ENCODE data around the gene TRIM45.
"Not testable (repeated sequence)": the region's sequence is repeated elsewhere in the genome, so short reads cannot be mapped to it uniquely, and the experiment has no call there.

TRIM45 gene, protein sequence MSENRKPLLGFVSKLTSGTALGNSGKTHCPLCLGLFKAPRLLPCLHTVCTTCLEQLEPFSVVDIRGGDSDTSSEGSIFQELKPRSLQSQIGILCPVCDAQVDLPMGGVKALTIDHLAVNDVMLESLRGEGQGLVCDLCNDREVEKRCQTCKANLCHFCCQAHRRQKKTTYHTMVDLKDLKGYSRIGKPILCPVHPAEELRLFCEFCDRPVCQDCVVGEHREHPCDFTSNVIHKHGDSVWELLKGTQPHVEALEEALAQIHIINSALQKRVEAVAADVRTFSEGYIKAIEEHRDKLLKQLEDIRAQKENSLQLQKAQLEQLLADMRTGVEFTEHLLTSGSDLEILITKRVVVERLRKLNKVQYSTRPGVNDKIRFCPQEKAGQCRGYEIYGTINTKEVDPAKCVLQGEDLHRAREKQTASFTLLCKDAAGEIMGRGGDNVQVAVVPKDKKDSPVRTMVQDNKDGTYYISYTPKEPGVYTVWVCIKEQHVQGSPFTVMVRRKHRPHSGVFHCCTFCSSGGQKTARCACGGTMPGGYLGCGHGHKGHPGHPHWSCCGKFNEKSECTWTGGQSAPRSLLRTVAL

DNA sequence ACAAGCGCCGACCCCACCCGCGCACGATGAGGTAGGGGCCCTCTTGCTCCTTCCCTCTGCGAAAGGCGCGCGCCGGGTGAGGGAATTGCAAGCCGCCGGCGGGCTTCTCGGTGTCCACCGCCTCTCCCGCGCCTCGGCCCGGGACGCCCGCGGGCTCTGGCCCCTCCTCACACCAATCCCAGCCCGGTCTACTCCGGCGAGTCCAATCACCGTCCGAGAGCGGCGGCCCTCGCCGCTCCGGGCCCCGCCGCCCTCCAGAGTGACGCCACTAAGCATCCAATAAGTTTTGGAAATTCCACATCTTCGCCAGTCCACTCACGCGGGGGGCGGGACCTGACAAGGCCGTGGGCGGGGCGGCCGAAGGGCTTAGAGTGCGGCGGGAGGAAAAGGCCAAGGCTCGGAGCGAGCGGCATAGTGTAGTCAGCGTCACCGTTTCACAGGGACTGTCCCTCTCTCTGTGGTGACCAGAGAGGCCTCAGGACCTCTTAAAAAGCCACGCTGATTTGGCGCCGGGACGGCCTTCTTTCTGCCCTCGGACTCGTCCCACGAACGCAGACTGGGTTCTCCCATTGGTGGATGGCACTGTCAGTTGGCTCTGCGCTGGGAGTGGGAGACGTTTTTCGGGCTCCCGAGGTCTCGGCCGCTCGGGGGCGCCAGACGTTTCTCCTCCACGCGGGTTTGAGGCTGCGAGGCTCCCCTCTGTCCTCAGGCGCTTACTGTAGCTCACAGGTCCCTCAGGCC lies at the start of gene TRIM45:
TRIM45 (minus strand) TSS at position 161 of the 741 bp plus-strand sequence. CDS start 548 bp downstream, outside the sequence.
- peak; percentile 78 for DNase-seq

DNA sequence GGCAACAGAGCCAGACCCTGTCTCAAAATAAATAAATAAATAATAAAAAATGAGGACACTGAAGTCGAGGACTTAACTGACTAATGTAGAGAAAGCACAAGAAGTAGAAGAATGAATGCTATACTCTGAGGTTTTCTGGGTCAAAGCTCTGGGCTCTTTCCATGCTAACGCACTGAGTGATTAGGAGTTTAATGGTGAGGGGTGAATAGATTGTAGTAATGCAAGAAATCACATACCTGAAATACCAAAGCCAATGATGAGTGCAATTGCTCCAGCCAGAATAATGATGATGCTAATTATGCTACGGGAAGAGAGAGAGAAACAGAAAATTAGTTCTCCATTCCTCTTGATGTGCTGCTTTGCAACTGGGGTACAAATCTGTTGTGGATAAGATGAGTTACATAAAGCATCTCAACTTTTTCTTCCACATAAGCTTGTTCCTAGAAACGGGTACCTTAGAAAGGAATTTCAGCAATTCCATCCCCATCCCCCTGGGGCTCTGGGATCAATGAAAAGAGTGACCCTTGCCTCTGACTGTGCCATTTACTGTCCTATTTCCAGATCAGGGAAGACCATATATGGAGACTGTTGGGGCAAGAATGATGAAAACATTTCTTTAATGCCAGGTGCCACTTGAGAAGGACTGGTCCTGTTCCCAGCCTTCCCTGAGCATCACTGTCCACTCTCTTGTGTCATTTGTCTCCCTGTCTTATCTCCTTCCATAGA lies 48.5 kb upstream of the TRIM45 start:
- DNase-seq = no peak

DNA sequence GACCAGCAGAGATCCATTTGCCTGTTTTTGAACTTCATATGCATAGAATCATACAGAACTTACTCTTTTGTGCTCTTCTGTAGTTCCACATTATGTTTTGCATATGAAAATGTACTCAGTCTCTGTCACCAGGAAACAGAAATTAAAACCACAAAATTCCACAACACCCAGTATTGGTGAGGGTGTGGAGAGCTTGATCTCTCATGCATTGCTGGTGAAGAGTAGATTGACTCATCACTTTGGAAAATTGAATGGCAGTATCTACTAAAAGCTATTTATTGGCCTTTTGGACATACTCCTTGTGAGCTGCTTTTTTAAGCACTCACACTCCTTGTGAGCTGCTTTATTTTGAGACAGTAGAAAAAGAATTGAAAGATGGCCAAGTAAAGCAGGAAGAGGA lies 45.9 kb upstream of the TRIM45 start:
- DNase-seq = no peak

DNA sequence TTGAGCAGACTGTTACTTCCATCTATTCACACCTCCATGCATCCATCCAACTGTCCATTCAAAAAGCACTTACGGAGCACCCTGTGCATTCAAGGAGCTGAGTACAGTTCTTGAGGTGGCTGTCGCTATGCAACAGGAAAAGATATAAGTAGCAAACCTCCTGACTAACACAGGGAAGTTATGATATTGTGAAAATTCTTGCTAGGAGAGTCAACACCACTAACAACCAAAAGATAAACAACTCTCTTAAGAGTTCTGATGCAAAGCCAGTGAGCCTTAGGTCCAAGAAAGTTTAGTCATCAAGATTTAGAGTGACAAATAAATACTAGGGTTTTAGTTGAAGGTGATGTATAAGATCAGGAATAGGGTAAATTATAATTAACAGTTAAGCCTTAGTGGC lies 44.5 kb upstream of the TRIM45 start:
- DNase-seq = no peak

DNA sequence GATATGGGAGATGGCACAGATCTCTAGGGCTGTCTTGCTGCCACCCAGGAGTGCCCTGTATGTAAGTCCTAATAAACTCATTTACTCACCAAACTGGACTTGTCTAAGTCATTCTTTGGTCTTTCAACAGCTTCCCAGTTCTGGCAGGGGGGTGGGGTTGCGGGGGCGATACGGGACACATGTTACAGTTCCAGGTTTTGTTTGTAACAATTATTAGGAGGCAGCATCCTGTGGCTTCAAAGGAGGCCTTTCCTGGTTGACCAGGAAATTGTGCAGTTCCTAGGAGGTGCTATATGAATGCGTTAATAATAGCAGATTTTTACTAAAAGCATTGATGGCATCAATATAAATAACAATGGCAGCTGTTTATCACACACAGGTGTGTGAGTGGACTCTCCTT lies 42.7 kb upstream of the TRIM45 start:
- DNase-seq = no peak

DNA sequence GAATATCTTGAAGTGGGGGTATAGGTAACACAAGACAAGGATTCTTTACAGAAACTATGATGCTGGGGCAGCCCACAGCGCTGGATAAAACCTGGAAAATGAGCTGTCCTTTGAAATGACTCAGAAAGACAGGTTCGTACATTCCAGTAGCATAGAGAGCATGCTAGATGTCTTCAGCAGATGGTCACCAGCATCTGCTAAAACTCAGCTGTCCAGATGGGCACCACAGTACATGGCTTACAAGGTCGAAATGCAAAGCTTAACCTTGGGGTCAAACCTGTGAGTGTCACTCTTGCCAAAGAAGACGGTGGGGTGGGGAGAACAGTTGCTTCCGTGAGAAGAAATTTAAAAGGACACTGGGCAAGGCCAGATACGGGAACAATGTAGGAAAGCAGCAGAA lies 41.3 kb upstream of the TRIM45 start:
- DNase-seq = no peak

DNA sequence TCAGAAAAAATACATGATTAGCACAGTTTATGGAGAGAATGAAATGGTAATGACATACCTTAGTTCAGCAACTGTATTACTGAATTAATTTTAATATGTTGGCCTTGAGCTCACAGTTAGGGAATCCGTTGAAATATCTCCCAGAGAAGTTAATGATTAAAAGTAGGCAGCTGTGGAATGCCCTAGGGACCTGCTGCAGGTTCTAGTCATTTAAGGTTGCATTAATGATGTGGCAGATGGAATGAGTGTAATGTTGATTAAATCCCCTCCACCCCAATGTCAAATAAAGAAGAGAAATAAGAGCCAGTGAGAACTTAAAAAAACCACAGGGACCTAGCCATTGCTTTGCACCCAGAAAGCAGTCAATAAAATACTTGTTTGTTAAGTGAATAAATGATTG lies 40.3 kb upstream of the TRIM45 start:
- no peak for DNase-seq

DNA sequence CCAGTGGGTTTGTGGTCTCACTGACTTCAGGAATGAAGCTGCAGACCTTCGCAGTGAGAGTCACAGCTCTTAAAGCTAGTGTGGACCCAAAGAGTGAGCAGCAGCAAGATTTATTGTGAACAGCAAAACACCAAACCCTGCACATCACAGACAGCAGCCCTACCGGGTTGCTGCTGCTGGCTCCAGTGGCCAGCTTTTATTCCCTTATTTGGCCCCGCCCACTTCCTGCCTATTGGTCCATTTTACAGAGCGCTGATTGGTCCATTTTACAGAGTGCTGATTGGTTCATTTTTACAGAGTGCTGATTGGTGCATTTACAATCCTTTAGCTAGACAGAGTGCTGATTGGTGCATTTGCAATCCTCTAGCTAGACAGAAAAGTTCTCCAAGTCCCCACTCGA lies 29.8 kb upstream of the TRIM45 start:
- not testable (repeated sequence) for DNase-seq

DNA sequence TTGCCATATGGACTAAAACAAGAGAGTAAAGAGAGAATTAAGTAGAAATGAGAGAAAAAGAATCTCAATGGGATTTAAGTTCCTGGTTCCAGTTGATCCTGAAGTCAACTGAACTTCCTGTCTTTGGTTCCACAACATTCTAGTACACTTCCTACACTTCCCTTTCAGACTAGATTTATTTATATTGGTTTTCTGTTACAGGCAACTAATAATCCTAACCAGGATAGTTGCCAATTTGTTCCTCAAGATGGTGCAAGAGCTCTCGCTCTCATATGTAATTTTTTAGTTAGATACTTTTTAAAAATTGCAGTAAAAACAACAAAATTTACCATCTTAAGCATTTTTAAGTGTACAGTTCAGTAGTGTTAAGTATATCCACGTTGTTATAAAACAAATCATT lies 28.8 kb upstream of the TRIM45 start:
- DNase-seq = no peak

DNA sequence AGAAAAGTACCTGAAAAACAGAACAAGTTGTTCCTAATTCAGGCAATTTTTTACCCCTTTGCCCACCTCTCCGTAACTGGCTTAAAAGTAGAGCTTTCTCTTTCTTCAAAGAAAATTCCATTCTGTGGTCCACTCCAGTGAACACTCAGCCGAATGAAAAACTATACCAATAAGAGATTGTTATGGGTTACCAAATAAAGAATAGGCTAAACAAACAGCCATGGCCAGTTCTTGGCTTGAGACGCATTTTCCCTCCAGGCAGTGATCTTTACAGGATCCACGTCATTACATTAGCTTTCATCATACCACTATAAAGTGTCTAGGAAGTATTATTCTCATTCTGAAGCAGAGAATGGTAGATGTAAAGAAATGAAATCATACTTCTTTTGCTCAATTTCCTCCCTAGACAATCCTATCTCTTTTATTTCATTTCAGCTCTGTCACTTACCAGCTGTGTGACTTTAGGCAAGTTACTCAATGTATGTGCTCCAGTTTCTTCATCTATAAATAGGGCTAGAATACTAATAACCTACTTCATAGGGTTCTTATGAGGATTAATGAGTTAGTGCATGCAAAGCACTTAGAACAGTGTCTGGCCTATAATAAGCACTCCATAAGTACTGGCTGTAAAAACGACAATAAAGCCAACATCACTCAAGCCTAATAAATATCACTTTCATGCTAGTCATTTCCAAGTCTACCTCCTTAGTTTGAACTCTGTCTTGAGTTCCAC lies 26.5 kb upstream of the TRIM45 start:
- no peak for DNase-seq

DNA sequence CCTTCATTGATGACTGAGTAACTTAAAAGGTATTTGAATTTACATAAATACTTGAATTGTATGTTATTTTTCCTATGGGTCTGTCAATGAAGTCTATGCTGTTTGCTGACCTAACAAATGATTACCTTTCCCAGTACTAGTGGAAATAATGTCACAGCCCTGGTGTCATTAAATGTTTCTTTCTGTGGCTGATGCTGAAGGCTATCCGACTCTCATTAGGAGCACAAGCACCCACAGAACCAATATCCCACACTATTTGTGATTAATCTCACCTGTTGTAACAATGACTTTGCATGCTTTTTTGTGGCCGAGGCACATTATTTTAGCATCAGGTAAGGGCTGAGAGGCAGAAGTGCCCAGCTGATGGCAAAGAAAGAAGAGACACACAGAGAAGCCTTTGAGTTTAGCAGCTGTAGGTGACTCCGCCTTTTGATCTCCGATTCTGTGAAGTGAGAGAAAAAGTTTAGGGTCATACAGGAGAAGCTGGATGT lies 25.8 kb upstream of the TRIM45 start:
- DNase-seq = no peak

DNA sequence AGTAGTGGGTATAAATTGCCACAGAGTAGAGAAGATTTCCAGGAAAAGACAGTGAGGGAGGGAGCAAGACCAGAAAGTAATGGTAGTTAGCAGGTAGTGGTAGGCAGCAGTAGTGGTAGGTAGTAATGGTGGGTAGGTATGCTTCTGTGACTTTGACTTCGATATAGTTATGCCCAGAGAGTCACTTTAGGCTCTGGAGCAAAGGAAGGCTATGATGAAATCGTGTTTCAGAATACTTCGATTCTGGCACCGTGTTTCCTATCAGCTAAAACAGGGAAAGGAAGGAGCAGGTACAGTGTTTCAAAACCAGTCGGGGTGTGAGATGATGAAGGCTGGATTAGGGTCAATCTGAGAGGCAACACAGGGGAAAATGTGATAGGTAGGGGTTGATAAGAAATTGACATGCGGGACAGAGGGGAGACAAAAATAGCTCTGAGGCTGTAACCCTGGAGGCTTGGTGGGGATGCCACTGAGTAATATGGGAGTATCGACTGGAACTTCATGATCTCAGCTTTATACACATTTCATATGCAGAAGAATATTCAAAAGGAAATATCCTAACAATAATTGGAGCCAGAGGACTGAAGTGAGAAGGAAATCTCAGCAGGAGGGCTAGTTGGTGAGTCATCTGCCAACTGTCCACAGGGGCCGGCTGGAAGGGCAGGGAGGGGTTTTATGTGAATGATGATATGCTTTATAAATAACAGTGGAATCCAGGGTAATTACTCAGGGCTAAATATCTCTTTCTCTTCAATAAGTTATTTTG lies 25.2 kb upstream of the TRIM45 start:
- DNase-seq = no peak

DNA sequence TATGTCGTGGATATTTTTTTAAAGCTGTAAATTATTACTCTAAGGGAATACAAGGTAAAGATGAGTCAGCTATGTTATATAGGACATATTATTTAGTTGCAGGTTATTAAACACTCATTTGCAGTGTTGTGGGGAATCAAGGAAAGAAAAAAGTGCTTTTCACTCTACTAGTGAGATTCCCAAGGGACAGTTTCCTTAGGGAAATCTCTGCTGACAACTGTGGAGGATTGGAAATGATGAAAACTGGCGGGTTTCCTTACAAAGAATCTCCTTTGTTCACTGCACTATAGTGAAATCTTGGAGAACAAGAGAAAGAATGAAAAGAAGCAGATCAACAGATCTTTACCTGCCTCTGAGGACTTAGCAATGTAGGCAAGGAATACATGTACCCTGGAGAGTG lies 24.5 kb upstream of the TRIM45 start:
- no peak for DNase-seq

DNA sequence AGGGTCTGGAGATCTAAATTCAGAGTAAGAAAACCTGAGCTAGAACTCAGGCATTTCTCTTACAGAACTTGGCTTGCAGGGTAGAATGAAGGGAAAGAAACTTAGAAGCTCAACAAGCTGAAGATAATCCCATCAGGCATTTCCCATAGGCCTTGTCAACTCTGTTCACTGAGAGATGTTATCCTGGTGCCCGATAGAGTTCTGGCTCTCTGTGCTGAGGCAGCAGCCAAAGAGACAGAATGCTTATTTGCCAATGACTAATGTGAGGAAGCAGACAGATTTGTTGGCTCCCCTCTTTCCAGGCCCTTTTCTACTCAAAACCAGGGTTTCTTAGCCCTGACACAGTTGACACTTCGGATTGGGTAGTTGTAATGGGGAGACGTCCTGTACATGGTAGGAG lies 22.3 kb upstream of the TRIM45 start:
- DNase-seq = no peak

DNA sequence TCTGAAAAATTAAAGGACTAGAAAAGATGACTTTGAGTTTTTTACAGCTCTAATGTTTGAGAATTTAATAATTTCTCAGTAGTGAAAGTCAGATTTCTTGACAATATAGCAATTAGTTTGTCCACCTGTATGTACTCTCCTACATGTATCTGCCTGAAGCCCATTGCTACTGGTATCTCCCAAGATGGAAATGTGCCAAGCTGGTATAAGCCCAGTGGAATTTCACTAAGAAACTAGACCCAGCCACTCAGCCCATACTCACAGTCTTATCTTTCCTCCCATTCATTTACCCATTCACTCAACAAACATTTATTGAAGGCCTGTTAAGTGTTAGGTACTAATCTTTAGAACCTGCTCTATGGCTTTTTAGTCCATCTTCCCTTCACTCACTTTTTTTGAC lies 21.6 kb upstream of the TRIM45 start:
- DNase-seq = no peak

DNA sequence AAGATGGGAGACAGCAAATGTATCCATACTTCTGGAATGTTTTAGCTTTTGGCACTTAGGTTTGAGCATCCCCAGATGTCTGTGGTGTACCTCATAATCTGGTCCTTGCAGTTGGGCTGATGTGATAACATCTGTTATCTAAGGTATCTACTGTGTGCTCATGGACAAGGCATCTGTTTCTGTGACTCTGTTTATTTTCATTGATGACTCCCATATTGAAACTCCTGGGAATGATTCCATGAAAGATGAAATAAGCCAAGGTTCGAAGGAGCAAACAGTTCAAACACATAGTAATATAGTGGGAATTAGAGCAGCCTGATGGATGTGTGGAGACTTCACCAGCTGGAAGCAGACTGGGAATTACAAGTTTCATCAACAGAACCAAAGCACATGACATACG lies 20.7 kb upstream of the TRIM45 start:
- no peak for DNase-seq

DNA sequence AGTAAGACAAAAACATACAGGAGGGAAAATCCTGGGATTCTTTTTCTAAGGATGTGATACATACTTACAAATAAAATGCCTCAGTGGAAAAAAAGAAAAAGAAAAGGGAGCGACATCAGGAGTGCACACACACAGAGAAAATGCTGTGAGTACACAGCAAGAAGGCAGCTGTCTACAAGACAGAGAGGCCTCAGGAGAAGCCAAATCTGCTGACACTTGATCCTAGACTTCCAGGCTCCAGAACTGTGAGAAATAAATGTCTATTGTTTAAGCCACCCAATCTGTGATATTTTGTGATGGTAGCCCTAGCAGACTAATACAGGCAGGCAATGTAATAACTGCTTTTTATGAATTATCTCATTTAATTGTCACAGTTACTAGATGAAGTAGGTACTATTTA lies 17.0 kb upstream of the TRIM45 start:
- no peak for DNase-seq

DNA sequence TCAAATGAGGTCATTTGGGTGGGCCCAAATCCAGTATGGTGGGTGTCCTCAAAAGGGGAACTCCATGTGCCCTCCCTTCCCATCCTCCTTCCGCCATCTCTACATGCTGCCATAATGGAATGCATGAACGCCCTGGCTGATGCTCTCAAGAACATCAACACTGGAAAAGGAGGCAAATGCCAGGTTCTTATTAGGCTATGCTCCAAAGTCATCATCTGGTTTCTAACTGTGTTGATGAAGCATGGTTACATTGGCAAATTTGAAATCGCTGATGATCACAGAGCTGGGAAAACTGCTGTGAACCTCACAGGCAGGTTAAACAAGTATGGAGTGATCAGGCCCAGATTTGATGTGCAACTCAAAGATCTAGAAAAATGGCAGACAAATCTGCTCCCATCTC lies 16.6 kb upstream of the TRIM45 start:
- no peak for DNase-seq

DNA sequence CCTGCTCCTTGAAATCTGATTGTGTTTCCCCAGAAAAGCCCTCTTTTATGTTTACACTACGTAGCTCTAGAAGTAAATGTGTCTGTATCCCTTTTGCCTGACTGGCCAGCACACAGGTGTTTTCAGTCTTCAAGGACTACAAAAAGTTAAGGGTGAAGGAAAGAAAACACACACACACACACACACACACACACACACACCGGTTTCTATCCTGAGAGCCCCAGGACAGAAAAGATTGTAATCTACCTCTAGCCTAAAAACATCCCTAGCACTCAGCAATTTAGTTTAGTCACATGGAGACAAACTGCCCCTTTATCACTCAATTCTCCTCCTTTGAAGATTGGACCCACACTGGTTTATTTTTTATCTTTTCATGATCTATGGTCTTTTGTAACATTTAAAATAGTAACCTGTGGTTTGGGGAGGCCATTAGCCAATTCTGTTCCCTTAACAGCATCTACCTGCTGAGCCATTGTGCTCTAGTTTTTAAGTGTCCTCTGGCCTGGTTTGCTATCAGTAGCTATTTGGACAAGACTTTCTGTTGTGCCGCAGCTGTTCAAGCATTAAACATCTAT lies 15.8 kb upstream of the TRIM45 start:
- no peak for DNase-seq

DNA sequence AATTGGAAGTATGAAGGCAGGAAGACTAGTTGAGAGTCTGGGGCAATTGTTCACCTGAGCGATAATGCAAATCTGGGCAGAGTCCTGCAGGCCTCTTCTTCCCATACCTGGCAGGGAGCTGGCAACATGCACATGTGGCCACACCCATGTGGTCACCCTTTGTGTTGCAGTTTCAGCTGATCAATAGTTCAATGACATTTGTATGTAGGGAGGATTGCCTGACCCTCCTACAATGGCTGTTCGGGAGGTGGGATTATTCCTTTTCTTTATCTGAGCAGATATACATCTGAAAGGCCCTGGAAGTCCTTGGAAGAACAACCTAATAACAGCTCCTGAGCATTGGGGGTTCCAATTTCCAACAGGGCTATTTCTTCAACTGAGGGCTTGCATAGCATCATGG lies 15.2 kb upstream of the TRIM45 start:
- DNase-seq = no peak

DNA sequence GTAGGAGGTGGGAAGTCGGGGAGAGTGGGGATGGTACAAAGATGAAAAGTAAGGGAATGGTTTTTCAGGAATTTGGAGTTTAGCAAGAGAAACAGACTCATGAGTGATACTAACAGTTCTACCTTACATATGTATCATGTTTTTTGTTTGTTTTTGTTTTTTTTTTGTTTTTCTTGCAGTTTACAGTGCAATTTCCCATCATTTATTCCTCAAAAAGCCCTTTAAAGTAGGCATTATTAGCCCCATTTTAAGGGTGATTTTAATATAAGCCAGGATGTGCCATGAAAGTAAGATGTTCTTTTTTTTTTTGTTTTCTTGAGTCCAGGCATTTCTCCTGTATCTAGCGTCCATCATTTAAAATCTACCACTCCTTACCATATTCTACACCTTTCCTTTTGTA lies 13.8 kb upstream of the TRIM45 start:
- no peak for DNase-seq
